Calu3 (cell line): ENCODE measurements around the gene SULT4A1. TPM values are rescaled to one million over a fixed set of nuclear protein-coding genes. Genes with fewer than 3 reads are reported as not detected.

Experiments
- BruUV-seq: library from RNA; stranded (reverse); fragments of 400-500 nt; replicated peaks from 2 replicates; lab custom pipeline; 2021; lab: Mats Ljungman, UMichigan
- CTCF ChIA-PET: fragments of 300-600 bp; sonication (Branson Sonifier 250); formaldehyde crosslinking; loops from one replicate; lab custom pipeline; 2022; ENCODE audit warnings: antibody characterized with exemption; lab: Charles Lee
- DNase-seq: peaks from one replicate; pipeline ENCODE4 v3.0.0; 2022
- H3K27ac Mint-ChIP-seq: one replicate; pipeline ENCODE4 v1.8.0; 2022; ENCODE audit warnings: mixed read lengths; ENCODE audit not compliant: unreplicated experiment
- H3K27me3 Mint-ChIP-seq: one replicate; pipeline ENCODE4 v1.8.0; 2022; ENCODE audit warnings: mixed read lengths; ENCODE audit not compliant: unreplicated experiment
- H3K36me3 Mint-ChIP-seq: one replicate; pipeline ENCODE4 v1.8.0; 2022; ENCODE audit warnings: mild to moderate bottlenecking, moderate library complexity, mixed read lengths; ENCODE audit not compliant: insufficient read depth, unreplicated experiment
- H3K4me1 Mint-ChIP-seq: one replicate; pipeline ENCODE4 v1.8.0; 2022; ENCODE audit warnings: mild to moderate bottlenecking, low read depth, mixed read lengths; ENCODE audit not compliant: unreplicated experiment
- H3K4me3 Mint-ChIP-seq: one replicate; pipeline ENCODE4 v1.8.0; 2022; ENCODE audit warnings: mild to moderate bottlenecking, low read depth, moderate library complexity, mixed read lengths; ENCODE audit not compliant: unreplicated experiment
- H3K9me3 Mint-ChIP-seq: one replicate; pipeline ENCODE4 v1.8.0; 2022; ENCODE audit warnings: low read depth, mixed read lengths; ENCODE audit not compliant: unreplicated experiment
- intact Hi-C: fragments of 100-400 bp; cut with micrococcal nuclease; formaldehyde crosslinking; loops from one replicate; pipeline ENCODE4 v1.10.0; 2022; ENCODE audit not compliant: unreplicated experiment
- total RNA-seq: library from RNA; stranded (reverse); gene quantifications from 2 replicates; pipeline ENCODE4 v1.2.3, GENCODE V29; 2022
- TF ChIP-seq, protein P1 (sequence below): fragments of 200-600 bp; IDR thresholded peaks from one replicate; pipeline ENCODE4 v1.8.0; 2022; ENCODE audit warnings: antibody characterized with exemption; ENCODE audit not compliant: unreplicated experiment

SULT4A1 gene
- total RNA-seq, 1 experiment from 2014 or later, result 9.1 TPM

DNA sequence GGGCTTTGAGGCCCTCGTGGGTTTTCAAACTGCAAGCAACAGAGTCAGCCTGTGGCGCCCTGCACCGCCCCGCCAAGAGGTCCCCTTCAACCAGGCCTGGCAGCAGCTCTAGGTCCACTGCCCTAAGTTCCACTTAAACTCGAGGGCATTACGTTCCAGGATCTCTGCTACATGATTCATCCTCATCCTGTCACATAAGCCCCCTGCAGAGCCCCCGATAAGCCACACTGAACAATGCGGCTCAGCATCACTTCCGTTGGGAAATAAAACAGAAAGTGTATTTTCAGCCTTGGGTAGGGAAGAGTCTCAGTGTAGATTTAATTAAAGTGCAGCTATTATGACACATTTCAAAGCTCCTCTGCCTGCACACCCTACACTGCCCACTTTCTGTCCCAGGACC, 24.6 kb downstream of the SULT4A1 start:
- Mint-ChIP-seq H3K27ac (no peak overlapping the region), H3K9me3 (no peaks in the 10 kb centered on the region), H3K4me3 (no peak overlapping the region), H3K36me3 (no peaks in the 10 kb centered on the region), H3K27me3 (no peaks in the 10 kb centered on the region), H3K4me1 (no peaks in the 10 kb centered on the region)
- TF ChIP-seq, protein P1, sequence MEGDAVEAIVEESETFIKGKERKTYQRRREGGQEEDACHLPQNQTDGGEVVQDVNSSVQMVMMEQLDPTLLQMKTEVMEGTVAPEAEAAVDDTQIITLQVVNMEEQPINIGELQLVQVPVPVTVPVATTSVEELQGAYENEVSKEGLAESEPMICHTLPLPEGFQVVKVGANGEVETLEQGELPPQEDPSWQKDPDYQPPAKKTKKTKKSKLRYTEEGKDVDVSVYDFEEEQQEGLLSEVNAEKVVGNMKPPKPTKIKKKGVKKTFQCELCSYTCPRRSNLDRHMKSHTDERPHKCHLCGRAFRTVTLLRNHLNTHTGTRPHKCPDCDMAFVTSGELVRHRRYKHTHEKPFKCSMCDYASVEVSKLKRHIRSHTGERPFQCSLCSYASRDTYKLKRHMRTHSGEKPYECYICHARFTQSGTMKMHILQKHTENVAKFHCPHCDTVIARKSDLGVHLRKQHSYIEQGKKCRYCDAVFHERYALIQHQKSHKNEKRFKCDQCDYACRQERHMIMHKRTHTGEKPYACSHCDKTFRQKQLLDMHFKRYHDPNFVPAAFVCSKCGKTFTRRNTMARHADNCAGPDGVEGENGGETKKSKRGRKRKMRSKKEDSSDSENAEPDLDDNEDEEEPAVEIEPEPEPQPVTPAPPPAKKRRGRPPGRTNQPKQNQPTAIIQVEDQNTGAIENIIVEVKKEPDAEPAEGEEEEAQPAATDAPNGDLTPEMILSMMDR, result no peak
- CTCF ChIA-PET, result no interaction called here
- no TSS peak for BruUV-seq
- no peak for DNase-seq
- intact Hi-C loops, result no loop called here

DNA sequence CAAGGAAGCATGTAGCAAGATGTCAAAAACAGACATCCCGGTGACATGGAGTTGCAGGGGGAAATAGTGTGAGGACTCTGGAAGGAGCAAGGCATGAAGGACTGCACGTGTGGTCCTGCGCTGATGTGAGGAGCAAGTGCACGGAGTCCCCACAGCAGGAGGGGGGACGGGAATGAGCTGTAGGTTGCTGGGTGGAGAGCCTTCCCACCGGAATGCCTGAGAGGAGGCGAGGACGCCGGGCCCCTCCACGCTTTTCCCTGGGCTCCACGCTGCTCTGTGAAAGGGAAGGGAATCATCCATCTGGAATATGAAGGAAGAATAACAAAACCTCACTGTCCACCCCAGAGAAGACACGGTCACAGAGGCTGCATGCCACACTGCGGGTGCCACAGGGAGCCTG, 26.6 kb downstream of the SULT4A1 start:
- no peaks in the 10 kb centered on the region for H3K9me3 Mint-ChIP-seq
- H3K27ac Mint-ChIP-seq, result no peak overlapping the region
- CTCF ChIA-PET, result interaction anchor here (0.5 kb wide), 1 partner anchor 9 kb away, joined by 6 read pairs; no protein-coding TSS in a partner anchor
- intact Hi-C loops, result no loop called here
- H3K27me3 Mint-ChIP-seq, result no peaks in the 10 kb centered on the region
- H3K4me1 Mint-ChIP-seq, result no peaks in the 10 kb centered on the region
- TF ChIP-seq, protein P1, result no peak
- BruUV-seq, result no TSS peak
- DNase-seq, result no peak
- no peak overlapping the region for H3K4me3 Mint-ChIP-seq
- H3K36me3 Mint-ChIP-seq, result no peaks in the 10 kb centered on the region

DNA sequence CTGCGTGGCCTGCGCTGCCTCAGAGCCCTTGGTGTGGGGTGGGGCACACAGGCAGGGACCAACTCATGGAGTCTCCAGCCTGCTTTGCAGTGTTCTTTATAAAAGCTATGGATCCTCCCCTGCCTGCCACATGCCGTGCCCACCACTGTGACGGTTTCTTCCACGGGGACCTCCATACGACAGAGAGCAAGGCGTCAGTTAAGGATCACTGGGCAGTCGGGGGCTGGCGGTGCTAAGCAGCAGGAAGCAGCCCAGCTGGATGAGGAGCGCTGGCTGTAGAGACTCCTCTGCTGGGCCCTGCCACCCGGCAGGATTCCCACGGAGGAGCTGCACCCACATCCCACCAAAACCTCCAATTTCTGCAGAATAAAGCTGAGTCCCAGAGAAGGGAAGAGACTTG, 27.1 kb downstream of the SULT4A1 start:
- no peaks in the 10 kb centered on the region for H3K9me3 Mint-ChIP-seq
- H3K4me1 Mint-ChIP-seq, result no peaks in the 10 kb centered on the region
- no peaks in the 10 kb centered on the region for H3K36me3 Mint-ChIP-seq
- no peak for DNase-seq
- H3K27ac Mint-ChIP-seq, result no peak overlapping the region
- CTCF ChIA-PET, result interaction anchor here (0.5 kb wide), 1 partner anchor 9 kb away, joined by 6 read pairs; no protein-coding TSS in a partner anchor
- no peak overlapping the region for H3K4me3 Mint-ChIP-seq
- no peaks in the 10 kb centered on the region for H3K27me3 Mint-ChIP-seq
- intact Hi-C loops, result no loop called here
- BruUV-seq, result no TSS peak
- TF ChIP-seq, protein P1, result no peak

DNA sequence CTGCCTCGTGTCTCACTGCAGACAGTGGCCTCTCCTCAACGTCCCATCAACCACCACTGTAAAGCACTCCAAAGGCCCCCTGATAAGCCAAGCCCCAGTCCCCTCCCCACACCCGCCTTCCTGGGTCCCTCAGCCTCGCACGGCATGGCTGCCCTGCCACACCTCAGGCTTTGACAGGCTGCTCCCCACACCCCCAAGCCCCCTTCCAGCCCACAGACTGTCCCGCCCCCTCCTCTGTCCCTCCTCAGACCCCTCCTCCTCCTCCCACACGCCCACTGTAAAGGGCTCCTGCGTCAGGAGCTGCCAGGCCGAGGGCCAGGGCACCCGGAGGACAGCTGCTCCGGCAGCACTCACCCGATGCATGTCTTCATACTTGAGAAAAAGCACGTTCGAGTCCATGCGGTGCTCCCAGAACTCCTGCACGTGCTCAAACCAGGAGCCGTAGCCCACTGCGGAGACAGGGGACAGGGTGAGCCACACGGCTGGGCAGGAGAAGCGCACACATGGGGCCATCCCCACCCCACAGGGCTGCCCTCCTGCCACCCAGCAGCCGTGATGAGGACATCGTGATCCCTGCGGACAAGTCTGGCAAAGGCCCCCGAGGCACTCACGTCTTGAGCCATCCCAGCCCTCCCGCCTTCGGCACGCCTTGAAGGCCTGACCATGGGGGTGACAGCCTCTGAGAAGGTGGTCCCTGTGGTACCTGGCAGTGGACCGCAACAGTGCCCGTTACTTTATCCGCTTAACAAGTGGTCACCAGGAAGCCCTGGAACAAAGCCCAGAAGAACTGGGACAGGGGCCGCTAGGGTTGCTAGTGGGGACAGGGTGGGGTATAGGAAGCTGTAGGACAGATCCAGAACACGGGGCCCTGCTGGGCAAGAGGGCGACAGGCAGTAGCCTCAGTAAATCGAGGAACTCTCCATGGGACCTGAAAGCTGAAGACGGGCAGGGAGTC, 28.8 kb downstream of the SULT4A1 start:
- H3K27ac Mint-ChIP-seq, result no peak overlapping the region
- no peak for DNase-seq
- TF ChIP-seq, protein P1, result no peak
- CTCF ChIA-PET, result interaction anchor here (0.7 kb wide), 1 partner anchor 596 kb away, joined by 5 read pairs; no protein-coding TSS in a partner anchor
- BruUV-seq, result no TSS peak
- no peaks in the 10 kb centered on the region for H3K27me3 Mint-ChIP-seq
- H3K4me3 Mint-ChIP-seq, result no peak overlapping the region
- no peaks in the 10 kb centered on the region for H3K9me3 Mint-ChIP-seq
- intact Hi-C loops, result no loop called here
- no peaks in the 10 kb centered on the region for H3K36me3 Mint-ChIP-seq
- H3K4me1 Mint-ChIP-seq, result no peaks in the 10 kb centered on the region
